NCI-H510A treated with DMSO at 0.1 percent for 48 hours (cell line): ENCODE measurements around the gene WDPCP.
A peak's percentile ranks its signal among the peaks of the same experiment; 100 is the strongest.
"Not testable (repeated sequence)": the region's sequence is repeated elsewhere in the genome, so short reads cannot be mapped to it uniquely, and the experiment has no call there.

Source experiments
- DNase-seq: peaks from one replicate; lab custom pipeline; 2025; lab: John Stamatoyannopoulos, UW

The WDPCP gene

DNA sequence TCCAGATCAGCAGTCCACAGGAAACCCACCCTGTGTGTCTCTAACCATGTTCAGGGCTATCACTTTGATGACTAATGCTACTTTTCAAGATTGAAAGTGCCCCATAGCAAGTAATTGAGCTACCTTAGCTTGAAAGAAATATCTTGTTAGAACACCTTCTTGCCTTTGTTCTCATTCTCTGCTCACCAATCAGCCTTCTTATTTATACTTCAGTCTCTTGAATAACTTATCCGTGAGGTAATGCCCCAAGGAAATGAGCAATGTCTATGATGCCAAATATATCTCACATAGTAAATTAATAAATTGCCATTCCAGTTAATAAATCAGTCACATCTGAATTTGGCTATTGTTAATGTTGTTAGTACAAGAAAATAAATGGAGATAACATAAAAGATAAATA is 141.6 kb downstream of the WDPCP start:
- no peak for DNase-seq

DNA sequence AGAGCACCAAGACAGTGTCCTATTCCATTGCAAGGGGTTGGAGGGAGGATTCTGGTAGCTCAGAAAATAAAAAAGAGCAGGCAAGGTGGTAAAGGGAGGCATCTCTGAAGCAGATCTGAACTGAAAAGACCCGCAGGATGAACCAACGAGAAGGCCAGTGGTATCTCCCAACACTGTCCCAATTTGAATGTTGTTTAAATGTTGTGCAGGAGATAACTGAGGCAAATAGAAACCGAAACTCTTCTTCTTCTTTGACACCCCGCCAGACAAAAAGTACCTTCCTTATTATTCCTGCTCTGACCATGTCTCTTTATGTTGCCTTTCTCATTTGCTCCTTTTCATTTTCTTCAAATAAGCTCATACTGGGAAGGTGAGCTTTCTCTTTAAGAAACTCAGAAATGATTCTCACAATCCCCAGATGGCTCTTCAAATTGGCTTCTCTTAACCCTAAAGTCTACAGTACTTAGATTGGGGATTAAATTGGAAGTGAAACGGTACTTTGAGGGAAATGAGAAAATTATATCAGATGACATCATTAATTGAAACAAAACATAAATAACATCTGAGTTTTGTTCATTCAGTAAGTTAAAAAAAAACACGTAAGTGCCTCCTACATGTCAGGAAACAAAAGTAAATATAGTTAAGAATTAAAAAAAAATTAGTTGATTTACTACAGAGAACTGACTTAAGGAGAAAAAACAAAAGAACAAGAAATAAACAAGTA is 143.6 kb downstream of the WDPCP start:
- DNase-seq: no peak

GRCh38 chr2:63440612-63441011 is 147.7 kb downstream of the WDPCP start:
- no peak for DNase-seq

DNA sequence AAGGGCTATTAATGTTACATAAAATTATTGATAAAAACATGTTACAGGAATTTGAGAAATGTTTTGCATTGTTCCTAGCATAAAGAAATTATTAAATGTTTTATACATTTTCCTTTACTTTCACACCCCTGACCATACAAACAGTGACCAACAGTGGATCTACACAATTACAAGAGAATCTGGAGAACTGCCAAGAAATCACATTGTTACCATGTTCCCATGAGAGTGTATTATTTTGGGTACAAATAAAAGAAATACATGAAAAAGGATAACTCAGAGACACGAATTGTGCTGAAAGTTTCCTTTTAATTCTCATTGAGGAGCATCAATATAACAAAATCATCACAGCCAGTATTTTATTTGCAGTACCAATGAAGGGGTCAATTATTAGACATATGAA is 150.1 kb downstream of the WDPCP start:
- no peak for DNase-seq

- DNase-seq: no peak
Observed at GRCh38 chr2:63436488-63436887, 151.8 kb downstream of the WDPCP start.

DNA sequence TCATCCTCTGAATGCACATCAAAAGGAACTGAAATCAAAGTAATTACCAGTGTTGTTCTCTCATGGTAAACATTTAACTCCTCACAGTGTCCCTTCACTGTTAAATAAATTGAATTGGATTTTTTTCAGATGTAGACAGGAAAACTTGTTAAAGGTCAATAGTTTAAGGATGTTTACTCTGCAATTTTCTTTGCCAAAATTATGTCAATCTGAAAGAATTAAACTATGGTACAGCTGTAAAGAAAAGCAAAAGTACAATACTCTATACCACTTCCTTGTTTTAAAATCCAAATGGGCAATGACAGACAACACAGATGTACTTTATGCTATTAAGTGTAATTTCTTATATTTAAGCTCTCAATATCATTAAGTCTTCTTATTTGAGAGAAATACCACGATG is 153.2 kb downstream of the WDPCP start:
- no peak for DNase-seq

DNA sequence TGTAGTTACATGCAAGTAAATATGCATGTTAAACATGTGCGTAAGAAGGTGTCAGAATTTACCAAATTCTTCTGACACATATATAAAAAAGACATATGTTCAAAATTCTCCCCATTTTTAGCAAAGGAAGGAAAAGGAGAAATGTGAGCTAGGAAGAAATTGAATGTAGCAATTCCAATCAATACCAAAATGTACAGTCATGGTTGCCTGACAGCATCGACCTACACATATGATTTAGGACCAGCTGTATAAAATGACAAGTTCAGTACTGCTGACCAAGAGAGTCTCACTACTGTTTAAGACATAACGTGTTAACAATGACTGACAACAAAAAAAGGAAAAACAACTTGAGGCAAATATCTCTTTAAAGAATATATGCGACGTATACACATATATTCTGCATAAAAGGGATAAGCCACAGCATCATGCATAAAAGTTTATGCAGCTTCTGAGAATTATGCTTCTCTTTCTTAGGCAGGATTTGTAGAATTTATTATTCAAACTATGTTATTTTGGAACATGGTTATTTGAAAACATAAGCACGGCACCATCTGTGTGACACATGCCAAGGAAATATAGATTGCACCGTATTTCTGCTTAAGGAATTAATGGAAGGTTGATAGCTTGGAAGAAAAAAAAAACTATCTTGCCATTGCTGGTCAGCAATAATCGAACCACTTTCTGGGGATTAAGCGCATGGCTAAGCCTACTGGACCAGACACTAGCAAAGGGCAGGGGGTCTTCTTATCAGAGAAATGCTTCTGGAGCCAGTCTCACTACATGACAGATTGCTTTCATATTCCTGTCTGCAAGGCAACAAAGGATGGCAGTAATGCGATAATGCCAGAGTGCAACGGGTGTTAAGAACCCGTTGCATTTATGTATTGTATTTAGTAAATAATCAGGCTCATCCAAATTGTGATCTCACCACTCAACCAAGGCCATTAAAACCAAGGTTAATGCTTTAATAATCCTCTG is 154.0 kb downstream of the WDPCP start:
- no peak for DNase-seq

DNA sequence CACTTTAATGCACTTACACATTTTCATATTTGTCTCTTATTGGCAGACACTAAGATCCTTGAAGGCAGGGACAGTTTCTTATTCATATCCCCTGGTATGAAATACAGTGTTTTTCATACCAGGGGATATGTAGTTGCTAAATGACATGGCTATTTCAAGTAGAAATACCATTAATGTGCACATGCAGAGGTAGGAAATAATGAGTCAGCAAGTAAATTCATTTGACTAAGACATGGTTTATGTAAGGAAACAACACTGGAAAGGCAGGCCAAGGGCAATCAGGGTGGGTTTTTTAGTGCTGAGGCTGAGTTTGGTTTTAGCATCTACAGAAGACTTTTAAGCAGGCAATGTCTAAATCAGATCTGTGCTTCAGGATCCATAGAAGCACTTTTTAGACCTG is 155.9 kb downstream of the WDPCP start:
- no peak for DNase-seq

DNA sequence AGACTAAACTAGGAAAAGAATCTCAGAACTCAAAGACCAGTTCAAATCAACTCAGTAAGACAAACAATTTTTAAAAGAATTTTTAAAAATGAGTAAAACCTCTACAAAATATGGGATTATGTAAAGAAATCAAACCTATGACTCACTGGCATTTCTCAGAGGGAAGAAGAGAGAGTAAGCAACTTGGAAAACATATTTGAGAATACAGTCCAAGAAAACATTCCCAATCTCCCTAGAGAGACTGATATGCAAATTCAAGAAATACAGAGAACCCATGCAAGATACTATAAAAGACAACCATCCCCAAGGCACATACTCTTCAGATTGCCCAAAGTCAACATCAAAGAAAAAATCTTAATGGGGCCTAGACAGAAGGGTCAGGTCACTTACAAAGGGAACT is 162.7 kb downstream of the WDPCP start:
- no peak for DNase-seq

DNA sequence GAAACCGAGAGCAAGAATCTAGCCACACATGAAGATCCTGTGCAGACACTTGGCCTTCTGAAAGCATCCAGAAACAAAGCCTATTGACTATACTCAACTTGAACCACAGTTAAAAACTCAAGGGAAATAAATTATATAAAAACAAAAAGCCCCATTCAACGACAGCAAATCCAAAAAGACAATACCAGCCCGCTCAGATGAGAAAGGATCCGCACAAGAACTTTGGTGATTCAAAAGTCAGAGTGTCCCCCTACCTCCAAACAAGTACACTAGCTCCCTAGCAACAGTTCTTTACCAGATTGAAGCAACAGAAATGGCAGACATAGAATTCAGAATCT is 163.2 kb downstream of the WDPCP start:
- DNase-seq: no peak

DNA sequence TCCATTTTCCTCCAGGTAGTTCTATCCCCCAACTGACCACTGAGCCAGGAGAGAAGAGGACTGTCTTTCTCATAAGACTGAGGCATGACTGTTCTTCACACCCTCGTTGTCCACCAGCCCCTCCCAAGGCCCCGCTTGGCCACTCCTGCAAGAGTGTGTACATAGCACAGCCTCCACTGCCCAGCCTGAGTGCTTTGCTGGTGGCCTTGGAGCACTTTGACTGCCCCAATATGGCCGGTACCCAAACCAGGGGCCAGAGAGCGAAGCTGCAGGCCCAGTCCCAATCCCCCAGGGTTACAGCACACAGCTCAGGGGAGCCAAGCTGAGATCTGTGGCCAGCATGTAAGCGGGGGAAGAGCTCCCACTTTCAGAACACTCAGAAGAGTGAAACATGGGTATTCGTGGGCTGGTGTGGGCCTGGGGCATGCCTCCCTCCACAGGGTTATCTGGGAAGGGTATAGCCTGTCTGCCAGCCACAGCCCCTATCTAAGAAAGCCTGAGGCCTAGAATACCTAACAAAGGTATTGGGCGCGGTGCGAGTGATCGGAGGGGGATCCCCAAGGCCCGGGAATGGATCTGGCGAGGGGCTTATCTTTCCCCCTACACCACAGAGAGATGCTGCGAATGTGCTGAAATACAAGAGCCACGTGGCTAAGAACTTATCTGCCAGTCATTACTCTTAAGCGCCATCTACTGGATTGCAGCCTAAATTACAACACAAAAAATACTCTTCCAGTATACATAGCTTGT is 163.8 kb downstream of the WDPCP start:
- no peak for DNase-seq

DNA sequence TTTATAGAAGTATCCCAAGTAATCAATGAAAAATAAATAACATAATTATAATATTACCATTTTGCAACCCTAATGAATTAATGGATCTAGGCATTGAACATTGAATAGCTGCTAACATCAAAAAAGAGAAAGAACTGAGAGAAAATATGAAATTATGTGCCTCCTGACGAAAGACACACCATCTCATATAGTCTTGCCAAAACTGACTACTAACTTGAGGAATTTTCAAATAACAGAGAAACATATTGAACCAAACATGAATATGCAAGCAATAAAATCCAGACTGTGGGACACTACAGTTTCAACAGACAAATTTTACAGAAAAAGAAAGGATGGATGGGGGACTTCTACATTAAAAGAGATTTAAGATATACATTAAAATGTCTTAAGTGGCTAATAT is 165.7 kb downstream of the WDPCP start:
- DNase-seq: no peak

- DNase-seq: no peak
Observed at GRCh38 chr2:63408530-63408929, 179.7 kb downstream of the WDPCP start.

GRCh38 chr2:63406641-63407040 is 181.6 kb downstream of the WDPCP start:
- DNase-seq: no peak

GRCh38 chr2:63403820-63404219 is 184.5 kb downstream of the WDPCP start:
- DNase-seq: no peak

- DNase-seq: not testable (repeated sequence)
Observed at GRCh38 chr2:63402889-63403288, 185.4 kb downstream of the WDPCP start.

GRCh38 chr2:63399156-63399555 is 189.1 kb downstream of the WDPCP start:
- peak; percentile 39 for DNase-seq

DNA sequence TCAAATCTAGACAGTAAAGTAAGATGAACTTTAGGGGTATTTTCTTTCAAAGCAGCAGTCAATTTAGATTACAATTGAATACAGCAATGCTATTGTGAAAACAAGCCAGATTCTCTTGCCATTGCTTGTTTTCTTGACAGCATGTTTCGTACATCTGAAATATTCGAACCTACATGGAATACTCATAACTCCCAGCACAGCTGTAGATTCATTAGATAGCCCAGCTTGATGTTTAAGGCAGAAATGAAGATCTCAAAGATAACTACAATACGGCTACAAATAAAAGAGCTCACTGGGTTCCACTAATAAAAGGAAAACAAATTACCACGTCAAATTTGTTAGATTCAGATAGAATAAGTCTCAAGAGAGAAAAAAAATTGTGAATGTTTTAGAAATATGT is 208.8 kb downstream of the WDPCP start:
- no peak for DNase-seq

GRCh38 chr2:63378589-63378988 is 209.7 kb downstream of the WDPCP start:
- no peak for DNase-seq

DNA sequence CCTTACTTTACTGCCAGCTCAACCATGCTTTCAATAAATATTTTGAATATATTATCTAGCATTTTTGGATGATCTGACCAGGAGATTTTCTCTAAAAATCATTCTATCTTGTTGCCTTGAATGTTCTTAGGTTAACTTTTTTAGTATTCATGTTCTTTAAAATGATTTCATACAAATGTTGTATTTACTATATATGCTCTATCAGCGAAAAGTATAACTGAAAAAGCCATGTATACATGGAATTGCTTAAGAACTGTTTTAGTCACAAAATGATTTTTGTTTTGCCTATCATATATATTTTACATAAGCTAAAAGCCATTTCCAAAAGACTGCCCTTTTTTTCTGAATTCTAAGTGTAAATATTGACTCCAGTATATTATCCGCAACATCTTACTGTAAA is 213.9 kb downstream of the WDPCP start:
- DNase-seq: no peak

DNA sequence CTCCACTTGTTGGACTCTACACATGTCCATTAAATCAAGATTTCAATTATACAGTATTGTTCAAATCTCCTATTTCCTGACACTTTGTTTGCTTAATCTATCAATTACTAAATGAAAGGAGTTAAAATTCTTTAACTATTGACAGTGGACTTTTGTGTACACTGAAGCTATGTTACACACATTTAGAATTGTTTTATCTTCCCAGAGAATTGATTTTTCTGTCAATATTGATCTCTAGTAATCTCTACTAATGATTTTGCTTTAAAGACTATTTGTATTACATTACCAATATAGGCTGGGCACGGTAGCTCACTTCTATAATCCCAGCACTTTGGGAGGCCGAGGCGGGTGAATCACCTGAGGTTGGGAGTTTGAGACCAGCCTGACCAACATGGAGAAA is 215.7 kb downstream of the WDPCP start:
- no peak for DNase-seq

- DNase-seq: no peak
Observed at GRCh38 chr2:63369146-63369545, 219.1 kb downstream of the WDPCP start.

DNA sequence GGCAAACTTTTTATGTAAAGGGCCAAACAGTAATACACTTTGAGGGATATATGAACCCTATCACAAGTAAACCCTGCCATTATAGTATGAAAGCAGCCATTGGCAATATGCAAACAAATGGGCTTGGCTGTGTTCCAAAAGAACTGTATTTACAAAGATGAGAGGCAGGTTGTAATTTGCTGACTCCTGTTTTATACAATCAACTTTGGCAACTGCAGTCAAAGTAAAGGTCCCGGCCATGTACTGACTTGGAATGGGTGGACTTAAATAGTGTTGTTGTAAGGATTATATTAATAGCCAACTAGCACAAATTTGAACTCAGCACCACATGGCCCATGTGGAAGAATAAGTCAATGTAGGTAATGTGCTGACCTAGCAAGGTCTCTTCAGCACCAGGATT is 223.4 kb downstream of the WDPCP start:
- peak; percentile 94 for DNase-seq
